22Rv1 (cell line): ENCODE results near the gene MN1.

Experiments used
- H3K27ac ChIP-seq: fragments of 450-650 bp; 2 replicates; pipeline ENCODE4 v1.5.1; 2017
- ZFX ChIP-seq: fragments of 450-650 bp; IDR thresholded peaks from 2 replicates; pipeline ENCODE4 v1.6.1; 2017; ENCODE audit warnings: antibody characterized with exemption, borderline replicate concordance
- TF ChIP-seq, protein P1 (sequence below): fragments of 450-650 bp; IDR thresholded peaks from 2 replicates; pipeline ENCODE4 v1.5.1; 2017; ENCODE audit warnings: mild to moderate bottlenecking

Gene MN1

DNA sequence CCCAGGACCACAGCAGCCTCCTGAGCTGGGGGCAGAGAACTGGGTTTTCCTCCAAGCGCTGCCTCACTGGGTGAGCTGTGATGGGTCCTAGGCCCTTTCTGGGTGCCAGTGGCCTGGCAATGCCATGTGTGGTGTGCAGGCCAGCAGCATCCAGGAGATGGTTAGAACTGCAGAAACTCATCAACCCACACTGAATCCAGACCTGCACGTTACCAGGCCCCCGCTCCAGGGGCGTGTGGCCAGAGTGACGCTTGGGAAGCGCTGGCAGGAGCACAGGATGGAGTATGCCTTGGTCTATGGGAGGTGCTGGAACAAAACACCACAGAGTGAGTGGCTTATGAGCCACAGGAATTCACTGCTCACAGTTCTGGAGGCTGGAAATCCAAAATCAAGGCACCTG lies 97.0 kb downstream of the MN1 start:
- no peak for TF ChIP-seq ZFX
- TF ChIP-seq, protein P1, sequence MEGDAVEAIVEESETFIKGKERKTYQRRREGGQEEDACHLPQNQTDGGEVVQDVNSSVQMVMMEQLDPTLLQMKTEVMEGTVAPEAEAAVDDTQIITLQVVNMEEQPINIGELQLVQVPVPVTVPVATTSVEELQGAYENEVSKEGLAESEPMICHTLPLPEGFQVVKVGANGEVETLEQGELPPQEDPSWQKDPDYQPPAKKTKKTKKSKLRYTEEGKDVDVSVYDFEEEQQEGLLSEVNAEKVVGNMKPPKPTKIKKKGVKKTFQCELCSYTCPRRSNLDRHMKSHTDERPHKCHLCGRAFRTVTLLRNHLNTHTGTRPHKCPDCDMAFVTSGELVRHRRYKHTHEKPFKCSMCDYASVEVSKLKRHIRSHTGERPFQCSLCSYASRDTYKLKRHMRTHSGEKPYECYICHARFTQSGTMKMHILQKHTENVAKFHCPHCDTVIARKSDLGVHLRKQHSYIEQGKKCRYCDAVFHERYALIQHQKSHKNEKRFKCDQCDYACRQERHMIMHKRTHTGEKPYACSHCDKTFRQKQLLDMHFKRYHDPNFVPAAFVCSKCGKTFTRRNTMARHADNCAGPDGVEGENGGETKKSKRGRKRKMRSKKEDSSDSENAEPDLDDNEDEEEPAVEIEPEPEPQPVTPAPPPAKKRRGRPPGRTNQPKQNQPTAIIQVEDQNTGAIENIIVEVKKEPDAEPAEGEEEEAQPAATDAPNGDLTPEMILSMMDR = no peak
- H3K27ac ChIP-seq = no peak overlapping the region

DNA sequence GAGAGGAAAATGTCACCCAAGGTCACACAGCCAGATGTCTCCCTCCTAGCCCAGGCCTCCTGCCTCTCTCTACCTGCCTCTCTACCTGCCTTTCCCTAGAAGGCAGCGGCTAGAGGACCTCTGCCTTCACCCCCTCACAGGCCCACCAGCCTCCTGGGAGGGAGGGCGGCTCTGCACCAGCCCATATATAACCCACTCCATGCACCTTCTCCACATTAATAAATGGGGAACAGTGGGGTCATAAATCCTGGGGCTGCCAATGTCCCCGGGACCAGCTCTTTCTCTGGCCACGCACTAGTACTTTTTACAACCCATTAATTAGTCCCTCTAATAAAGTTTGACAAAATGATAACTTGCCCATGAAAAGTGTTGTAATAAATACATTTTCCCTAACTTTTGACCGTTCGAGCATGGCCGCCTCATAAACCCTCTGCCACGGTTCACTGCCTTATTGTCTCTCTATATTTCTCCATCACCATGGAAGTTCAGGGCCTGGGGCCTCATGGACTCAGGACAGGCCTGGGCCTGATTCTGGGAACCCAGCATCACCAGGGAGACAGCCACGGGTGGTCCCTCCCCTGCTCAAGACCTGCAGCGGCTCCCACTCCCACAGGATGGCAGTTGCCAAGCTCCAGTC lies 102.1 kb downstream of the MN1 start:
- no peak overlapping the region for H3K27ac ChIP-seq
- TF ChIP-seq ZFX = no peak
- TF ChIP-seq, protein P1 = no peak

DNA sequence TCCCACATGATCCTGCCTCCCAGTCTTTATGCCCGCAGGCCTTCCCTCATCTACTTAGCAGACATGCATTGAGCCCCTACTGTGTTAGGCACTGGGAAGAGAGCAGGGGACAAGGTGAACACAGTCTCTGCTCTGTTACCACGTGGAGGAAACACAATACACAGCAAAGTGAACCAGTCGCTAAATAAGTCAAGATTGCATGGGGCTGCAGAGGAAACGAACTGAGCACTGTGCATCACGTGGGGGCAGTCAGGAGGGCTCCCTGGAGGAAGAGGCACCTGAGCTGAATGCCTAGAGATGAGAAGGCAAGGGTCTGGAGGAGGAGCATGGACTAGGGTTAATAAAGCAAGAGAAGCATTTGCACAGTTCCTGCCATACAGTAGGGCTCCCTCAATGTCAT lies 102.7 kb downstream of the MN1 start:
- TF ChIP-seq, protein P1 = no peak
- TF ChIP-seq ZFX = no peak
- H3K27ac ChIP-seq = no peak overlapping the region
